ENCODE data around the gene ZNF664.

Gene ZNF664

GRCh38 chr12:123948401-123948795 is 24.6 kb upstream of the ZNF664 start:
- no peak overlapping the region for H3K4me3 ChIP-seq (ENCODE audit: low read depth, low read length)
- TF ChIP-seq CTCF (IDR thresholded peaks at IDR 0.05; ENCODE audit: low read depth, low read length), result no peak

DNA sequence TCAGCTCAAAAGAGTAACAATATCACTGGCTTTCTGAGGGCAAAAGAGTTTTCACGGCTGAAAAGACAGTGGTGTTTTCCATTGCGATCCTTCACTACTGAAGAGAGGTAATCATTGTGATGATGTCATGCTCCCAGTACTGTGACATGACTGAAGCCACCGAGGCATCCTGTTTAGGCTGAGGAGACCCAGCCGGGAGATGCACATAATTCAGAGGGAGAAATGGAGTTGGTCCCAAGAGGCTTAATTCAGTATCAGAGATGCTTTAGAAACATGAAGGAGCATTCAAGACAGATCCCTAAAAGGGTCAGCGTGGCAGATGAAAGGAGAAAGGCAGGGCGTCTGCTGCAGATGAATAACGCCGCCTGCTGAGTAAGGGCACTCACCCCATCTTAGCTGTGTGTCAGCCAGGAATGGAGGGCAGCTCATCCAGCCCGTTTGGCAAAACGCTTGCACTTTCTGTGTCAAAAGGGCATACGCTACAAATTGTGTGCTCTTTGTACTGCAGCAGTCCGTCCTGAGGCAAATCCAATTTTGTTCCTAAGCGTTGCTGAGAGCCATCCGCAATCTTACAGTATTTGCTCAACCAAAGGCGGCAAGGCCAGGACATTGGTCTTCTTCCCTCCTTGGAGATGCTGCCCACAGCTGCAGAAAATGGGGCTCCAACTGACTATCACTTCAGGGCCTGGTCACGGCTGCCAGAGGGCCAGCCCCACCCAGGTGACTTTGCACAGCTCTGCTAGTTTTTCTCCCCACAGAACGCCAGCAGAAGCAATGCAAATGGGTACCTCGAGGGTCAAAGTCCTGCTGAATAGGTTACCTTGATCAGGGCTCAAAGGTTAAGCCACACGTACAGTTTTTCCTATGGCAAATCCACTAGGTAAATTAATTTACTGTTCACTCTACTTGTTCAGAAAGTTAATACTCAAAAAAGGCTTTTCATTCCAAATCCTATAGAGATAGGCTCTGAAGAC is 23.9 kb upstream of the ZNF664 start:
- TF ChIP-seq CTCF (IDR thresholded peaks at IDR 0.05; ENCODE audit: low read depth, low read length), result no peak

GRCh38 chr12:123949770-123950165 is 23.2 kb upstream of the ZNF664 start:
- TF ChIP-seq CTCF (IDR thresholded peaks at IDR 0.05; ENCODE audit: low read depth, low read length), result no peak
- H3K4me3 ChIP-seq (ENCODE audit: low read depth, low read length), result no peak overlapping the region

More for the DNA sequence above, 23.9 kb upstream of the ZNF664 start:
- H3K4me3 ChIP-seq (ENCODE audit: low read depth, low read length), result no peak overlapping the region

GRCh38 chr12:123950476-123951349 is 22.3 kb upstream of the ZNF664 start:
- TF ChIP-seq CTCF (IDR thresholded peaks at IDR 0.05; ENCODE audit: low read depth, low read length), result no peak
- H3K4me3 ChIP-seq (ENCODE audit: low read depth, low read length), result no peak overlapping the region

DNA sequence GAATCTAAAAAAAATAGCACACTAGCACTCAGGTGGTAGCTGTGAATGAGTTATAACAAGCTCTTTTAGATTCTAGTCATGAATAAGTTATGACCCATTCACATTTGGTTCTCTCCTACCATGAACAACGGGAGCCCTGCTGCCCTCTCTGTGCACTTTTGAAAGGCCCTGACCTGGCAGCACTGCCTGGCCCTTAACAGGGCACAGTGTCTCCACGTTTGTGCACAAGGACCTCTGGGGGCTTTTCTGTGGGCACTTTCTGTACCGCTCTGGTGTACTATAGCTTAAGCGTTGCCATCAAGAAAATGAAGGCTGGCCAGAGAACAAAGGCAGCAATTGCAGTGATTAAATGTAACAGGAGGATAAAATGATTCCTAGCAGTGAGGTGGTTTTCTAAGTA is 21.5 kb upstream of the ZNF664 start:
- no peak for TF ChIP-seq CTCF (IDR thresholded peaks at IDR 0.05; ENCODE audit: low read depth, low read length)
- H3K4me3 ChIP-seq (ENCODE audit: low read depth, low read length), result no peak overlapping the region

GRCh38 chr12:123952037-123952436 is 21.0 kb upstream of the ZNF664 start:
- no peak for TF ChIP-seq CTCF (IDR thresholded peaks at IDR 0.05; ENCODE audit: low read depth, low read length)
- no peak overlapping the region for H3K4me3 ChIP-seq (ENCODE audit: low read depth, low read length)
